Natural killer cell (primary cell): ENCODE measurements around the gene IPPK. TPM values are rescaled to one million over a fixed set of nuclear protein-coding genes. Genes with fewer than 3 reads are reported as not detected.

Source experiments
- ATAC-seq, 3 donors: fragments of 150-1000 bp in 2 of 3; fragments of 200-7000 bp in 1 of 3; cut with Tn5 transposase; 1 replicate in 1 of 3; 2 replicates in 2 of 3; pipeline ENCODE4 v1.10.0; 2021; ENCODE audit warnings: mild to moderate bottlenecking in 2 of 3, moderate library complexity in 2 of 3
- DNase-seq, 2 donors: peaks; one replicate each; pipeline versions ENCODE4 v3.0.0 to v3.0.0-alpha.2; 2013 to 2021; ENCODE audit warnings: mixed read lengths in 1 of 2
- H3K27ac ChIP-seq: one replicate; pipeline ENCODE4 v1.5.1; 2013; ENCODE audit warnings: mild to moderate bottlenecking, low read length
- H3K27me3 ChIP-seq: one replicate; pipeline ENCODE4 v1.6.1; 2013; ENCODE audit warnings: low read length; ENCODE audit not compliant: control insufficient read depth, insufficient read depth
- H3K36me3 ChIP-seq: one replicate; pipeline ENCODE4 v1.6.1; 2013; ENCODE audit warnings: low read length; ENCODE audit not compliant: control insufficient read depth, insufficient read depth
- H3K4me1 ChIP-seq: one replicate; pipeline ENCODE4 v1.6.1; 2013; ENCODE audit warnings: low read length; ENCODE audit not compliant: control insufficient read depth, insufficient read depth
- H3K4me3 ChIP-seq: one replicate; pipeline ENCODE4 v1.5.1; 2013; ENCODE audit warnings: low read length
- H3K9me3 ChIP-seq: one replicate; pipeline ENCODE4 v1.6.1; 2013; ENCODE audit warnings: low read length; ENCODE audit not compliant: control insufficient read depth, insufficient read depth
- H3K27ac Mint-ChIP-seq, 2 donors: one replicate each; pipeline ENCODE4 v1.8.0; 2022; ENCODE audit warnings: mild to moderate bottlenecking in 2 of 2, mixed read lengths in 2 of 2, moderate library complexity in 1 of 2
- H3K27me3 Mint-ChIP-seq, 2 donors: one replicate each; pipeline ENCODE4 v1.8.0; 2022; ENCODE audit warnings: low read depth in 2 of 2, mixed read lengths in 2 of 2
- H3K36me3 Mint-ChIP-seq: one replicate; pipeline ENCODE4 v1.8.0; 2022; ENCODE audit warnings: mixed read lengths
- H3K4me1 Mint-ChIP-seq, 2 donors: one replicate each; pipeline ENCODE4 v1.8.0; 2022; ENCODE audit warnings: mixed read lengths in 2 of 2
- H3K4me3 Mint-ChIP-seq: one replicate; pipeline ENCODE4 v1.8.0; 2022; ENCODE audit warnings: mild to moderate bottlenecking, moderate library complexity, mixed read lengths
- H3K9me3 Mint-ChIP-seq, 2 donors: one replicate each; pipeline ENCODE4 v1.8.0; 2022; ENCODE audit warnings: mixed read lengths in 2 of 2
- WGBS: methylation state at CpG from one replicate; pipeline ENCODE4 v1.1.7; 2013; ENCODE audit warnings: missing lambda C conversion rate; ENCODE audit not compliant: insufficient coverage; 5-methylcytosine and 5-hydroxymethylcytosine counted together
- intact Hi-C: fragments of 100-400 bp; cut with micrococcal nuclease; formaldehyde crosslinking; loops from one replicate; pipeline ENCODE4 v1.14.2; 2022
- total RNA-seq, 4 donors: library from RNA; stranded (reverse); fragments of 120-200 nt in 1 of 4; gene quantifications; one replicate each; pipeline versions ENCODE4 v1.2.3 to v1.2.4, GENCODE V29; 2013 to 2022
- TF ChIP-seq, protein P1 (sequence below): fragments of 200-600 bp; IDR thresholded peaks from one replicate; pipeline ENCODE4 v1.8.0; 2022; ENCODE audit warnings: antibody characterized with exemption

The IPPK gene
- total RNA-seq, 3 donors from 2014 or later (not counting 1 experiment from before 2014, with no cell fraction given) = 4.9 to 9.2 (median 6.7) TPM

DNA sequence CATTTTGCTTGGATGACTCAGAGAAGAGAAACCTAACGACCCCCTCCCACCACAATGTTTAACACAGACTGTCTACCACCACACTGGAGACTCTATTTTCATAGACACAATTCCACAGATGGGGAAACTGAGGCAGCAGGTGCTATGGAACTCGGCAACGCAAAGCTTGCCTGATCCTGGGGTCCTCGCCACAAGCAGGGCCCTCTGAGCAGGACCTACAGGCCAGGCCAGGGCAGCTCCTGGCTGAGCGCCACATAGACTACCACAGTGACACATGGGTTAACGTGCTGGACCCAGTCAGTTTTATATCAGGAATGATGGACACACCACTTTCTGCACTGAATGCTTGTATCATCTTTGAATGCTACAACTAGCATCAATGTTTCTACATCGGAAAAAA, 11.8 kb downstream of the IPPK start:
- Histone ChIP-seq H3K4me1 (no peaks in the 10 kb centered on the region), H3K27ac (no peak overlapping the region), H3K36me3 (peaks cover 28% of the 10 kb centered on the region), H3K27me3 (no peaks in the 10 kb centered on the region), H3K9me3 (no peaks in the 10 kb centered on the region), H3K4me3 (no peak overlapping the region)
- no peaks in the 10 kb centered on the region for H3K36me3 Mint-ChIP-seq
- 95% methylated on average over 6 of the region's 7 CpGs for WGBS
- H3K4me3 Mint-ChIP-seq = no peak overlapping the region
- intact Hi-C loops = no loop called here
- no peaks in the 10 kb centered on the region for H3K9me3 Mint-ChIP-seq
- DNase-seq (no peak), ATAC-seq (no peak)
- H3K27me3 Mint-ChIP-seq = no peaks in the 10 kb centered on the region
- no peak overlapping the region for H3K27ac Mint-ChIP-seq
- TF ChIP-seq, protein P1, sequence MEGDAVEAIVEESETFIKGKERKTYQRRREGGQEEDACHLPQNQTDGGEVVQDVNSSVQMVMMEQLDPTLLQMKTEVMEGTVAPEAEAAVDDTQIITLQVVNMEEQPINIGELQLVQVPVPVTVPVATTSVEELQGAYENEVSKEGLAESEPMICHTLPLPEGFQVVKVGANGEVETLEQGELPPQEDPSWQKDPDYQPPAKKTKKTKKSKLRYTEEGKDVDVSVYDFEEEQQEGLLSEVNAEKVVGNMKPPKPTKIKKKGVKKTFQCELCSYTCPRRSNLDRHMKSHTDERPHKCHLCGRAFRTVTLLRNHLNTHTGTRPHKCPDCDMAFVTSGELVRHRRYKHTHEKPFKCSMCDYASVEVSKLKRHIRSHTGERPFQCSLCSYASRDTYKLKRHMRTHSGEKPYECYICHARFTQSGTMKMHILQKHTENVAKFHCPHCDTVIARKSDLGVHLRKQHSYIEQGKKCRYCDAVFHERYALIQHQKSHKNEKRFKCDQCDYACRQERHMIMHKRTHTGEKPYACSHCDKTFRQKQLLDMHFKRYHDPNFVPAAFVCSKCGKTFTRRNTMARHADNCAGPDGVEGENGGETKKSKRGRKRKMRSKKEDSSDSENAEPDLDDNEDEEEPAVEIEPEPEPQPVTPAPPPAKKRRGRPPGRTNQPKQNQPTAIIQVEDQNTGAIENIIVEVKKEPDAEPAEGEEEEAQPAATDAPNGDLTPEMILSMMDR = no peak
- H3K4me1 Mint-ChIP-seq = peaks cover 12% of the 10 kb centered on the region in 2 donors

DNA sequence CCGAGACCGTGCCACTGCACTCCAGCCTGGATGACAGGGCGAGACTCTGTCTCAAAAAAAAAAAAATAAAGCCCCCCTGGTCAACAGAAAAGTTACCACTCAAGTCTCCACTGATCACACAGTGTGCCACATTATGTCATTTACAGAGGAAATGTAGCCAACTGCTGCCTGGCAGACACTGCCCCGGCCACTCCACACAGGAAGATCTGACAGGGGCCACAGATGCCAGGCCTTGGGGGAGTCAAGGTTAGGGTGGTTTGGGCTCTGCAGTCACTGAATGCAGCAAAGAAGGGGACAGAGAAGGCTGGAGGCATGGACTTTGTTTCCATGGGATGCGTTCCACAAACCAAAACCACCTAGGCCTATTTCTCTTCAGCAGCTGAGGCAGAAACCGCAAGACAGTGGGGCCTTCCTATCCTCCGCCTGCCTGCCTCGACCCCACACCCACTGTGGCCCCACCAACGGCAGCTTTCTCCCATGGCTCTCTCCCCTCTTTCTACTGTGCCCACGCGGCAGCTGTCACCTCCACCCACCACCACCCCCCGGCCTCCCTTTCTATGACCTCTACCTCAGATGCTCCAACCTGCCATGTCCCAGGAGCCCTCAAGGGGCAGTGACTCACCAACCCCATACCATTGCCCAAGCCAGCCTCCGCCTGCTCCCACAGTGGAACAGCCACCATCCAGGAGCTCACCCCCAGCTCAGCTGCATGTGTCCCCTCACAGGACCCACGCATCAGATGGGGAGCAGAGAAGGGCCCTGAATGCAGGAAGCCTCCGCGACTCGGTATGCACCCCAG, 12.4 kb downstream of the IPPK start:
- H3K36me3 ChIP-seq = peaks cover 28% of the 10 kb centered on the region
- intact Hi-C loops = no loop called here

DNA sequence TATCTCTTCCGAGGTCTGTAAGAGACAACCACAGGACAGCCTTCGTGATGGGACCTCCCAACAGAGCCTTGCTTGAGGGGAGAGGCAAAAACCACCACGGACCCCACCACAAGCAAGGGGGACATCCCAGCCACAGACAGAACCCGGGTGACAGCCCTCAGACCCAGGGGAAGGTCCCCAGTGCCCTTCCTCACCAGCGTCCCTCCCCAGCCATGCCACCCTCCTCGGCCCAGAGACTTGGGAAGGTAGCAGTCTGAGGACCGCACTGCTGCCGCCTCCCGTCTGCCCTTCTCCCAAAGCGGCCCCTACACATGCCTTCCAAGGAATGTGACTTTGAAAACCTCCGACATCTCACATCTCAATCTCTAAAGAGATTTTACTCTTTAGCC, 13.4 kb downstream of the IPPK start:
- H3K4me3 ChIP-seq = no peak overlapping the region
- intact Hi-C loops = no loop called here
- DNase-seq (no peak), ATAC-seq (no peak)
- no peaks in the 10 kb centered on the region for H3K36me3 Mint-ChIP-seq
- H3K27ac ChIP-seq = no peak overlapping the region
- TF ChIP-seq, protein P1 = no peak
- H3K4me1 Mint-ChIP-seq = peaks cover 7% of the 10 kb centered on the region in 2 donors
- 91% methylated on average over 10 of the region's 11 CpGs for WGBS
- no peaks in the 10 kb centered on the region for H3K9me3 Mint-ChIP-seq
- H3K27me3 ChIP-seq = no peaks in the 10 kb centered on the region
- H3K36me3 ChIP-seq = peaks cover 27% of the 10 kb centered on the region
- H3K27me3 Mint-ChIP-seq = no peaks in the 10 kb centered on the region
- no peak overlapping the region for H3K4me3 Mint-ChIP-seq
- no peak overlapping the region for H3K27ac Mint-ChIP-seq
- H3K9me3 ChIP-seq = no peaks in the 10 kb centered on the region
- no peaks in the 10 kb centered on the region for H3K4me1 ChIP-seq

More for the DNA sequence above, 12.4 kb downstream of the IPPK start:
- WGBS = 92% methylated on average over 17 of the region's 17 CpGs
- DNase-seq = no peak
- Mint-ChIP-seq H3K36me3 (no peaks in the 10 kb centered on the region), H3K27me3 (no peaks in the 10 kb centered on the region), H3K27ac (no peak overlapping the region), H3K4me3 (no peak overlapping the region), H3K9me3 (no peaks in the 10 kb centered on the region), H3K4me1 (peaks cover 7 to 10% of the 10 kb centered on the region in 2 donors)
- no peaks in the 10 kb centered on the region for H3K9me3 ChIP-seq
- no peak overlapping the region for H3K27ac ChIP-seq
- H3K4me1 ChIP-seq = no peaks in the 10 kb centered on the region
- no peak for ATAC-seq
- TF ChIP-seq, protein P1 = no peak
- H3K4me3 ChIP-seq = no peak overlapping the region
- H3K27me3 ChIP-seq = no peaks in the 10 kb centered on the region
